ENCODE data around the gene CCL8.
"Not testable (repeated sequence)": the region's sequence is repeated elsewhere in the genome, so short reads cannot be mapped to it uniquely, and the experiment has no call there.

Gene CCL8

GRCh38 chr17:34318474-34318873, 761 bp upstream of the CCL8 start:
- no peak for DNase-seq

- no peak for DNase-seq
Observed at GRCh38 chr17:34321964-34322363, 2.7 kb downstream of the CCL8 start.

- DNase-seq, result not testable (repeated sequence)
Observed at GRCh38 chr17:34327580-34327979, 8.3 kb downstream of the CCL8 start.

GRCh38 chr17:34337701-34338100, 18.5 kb downstream of the CCL8 start:
- DNase-seq, result no peak

- DNase-seq, result no peak
Observed at GRCh38 chr17:34339138-34339770, 20.0 kb downstream of the CCL8 start.

GRCh38 chr17:34341916-34342315, 22.7 kb downstream of the CCL8 start:
- no peak for DNase-seq

- DNase-seq, result no peak
Observed at GRCh38 chr17:34347063-34347462, 27.8 kb downstream of the CCL8 start.

- DNase-seq, result no peak
Observed at GRCh38 chr17:34349751-34350150, 30.5 kb downstream of the CCL8 start.

GRCh38 chr17:34351096-34351495, 31.9 kb downstream of the CCL8 start:
- DNase-seq, result no peak

GRCh38 chr17:34352191-34352590, 33.0 kb downstream of the CCL8 start:
- no peak for DNase-seq

GRCh38 chr17:34354637-34355036, 35.4 kb downstream of the CCL8 start:
- no peak for DNase-seq

GRCh38 chr17:34356194-34356593, 37.0 kb downstream of the CCL8 start, which contains the start of gene CCL13:
Gene CCL13, plus strand, starts transcription at chr17:34356480. Its CDS starts 47 bp downstream, at chr17:34356527.
- DNase-seq, result no peak

- no peak for DNase-seq
Observed at GRCh38 chr17:34357398-34357797, 38.2 kb downstream of the CCL8 start.

GRCh38 chr17:34358631-34359030, 39.4 kb downstream of the CCL8 start:
- no peak for DNase-seq

- peak; percentile 4 for DNase-seq
Observed at GRCh38 chr17:34360601-34361270, 41.5 kb downstream of the CCL8 start.

GRCh38 chr17:34361478-34362061, 42.3 kb downstream of the CCL8 start:
- peak; percentile 96 for DNase-seq

- no peak for DNase-seq
Observed at GRCh38 chr17:34363183-34363661, 44.0 kb downstream of the CCL8 start, which contains the start of gene CCL1. Gene CCL1, minus strand, starts transcription at chr17:34363233. Its CDS starts 72 bp downstream, at chr17:34363161.

GRCh38 chr17:34364751-34365150, 45.5 kb downstream of the CCL8 start:
- no peak for DNase-seq

GRCh38 chr17:34365340-34365739, 46.1 kb downstream of the CCL8 start:
- no peak for DNase-seq

GRCh38 chr17:34366010-34366409, 46.8 kb downstream of the CCL8 start:
- no peak for DNase-seq

GRCh38 chr17:34366529-34367107, 47.4 kb downstream of the CCL8 start:
- DNase-seq, result no peak

GRCh38 chr17:34367486-34368195, 48.4 kb downstream of the CCL8 start:
- DNase-seq, result no peak
